UCSD-AML1 (cell line): ENCODE measurements around the gene ACCSL.
A peak's percentile ranks its signal among the peaks of the same experiment; 100 is the strongest.

Experiments used
- DNase-seq: peaks from one replicate; lab custom pipeline; 2025; ENCODE audit not compliant: unreplicated experiment; lab: John Stamatoyannopoulos, UW

The ACCSL gene

DNA sequence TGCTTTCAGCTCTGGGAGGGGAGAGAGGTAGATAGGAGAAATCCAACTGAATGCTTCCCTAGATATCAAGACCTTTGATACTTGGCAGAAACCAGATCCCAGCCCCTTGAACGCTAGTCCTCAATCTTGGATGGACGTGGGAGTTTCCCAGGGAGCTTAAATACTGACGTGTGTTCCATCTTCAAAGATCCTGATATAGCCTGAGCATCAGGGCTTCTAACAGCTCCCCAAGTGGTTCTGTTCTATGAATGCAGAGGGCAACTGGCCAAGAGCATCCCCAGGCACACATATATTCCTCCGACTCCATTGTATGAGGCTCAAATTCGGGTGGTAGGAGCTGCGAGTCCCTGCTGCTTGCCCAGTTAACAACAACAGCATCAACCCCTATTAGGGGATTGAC lies 9.6 kb downstream of the ACCSL start:
- DNase-seq: no peak

DNA sequence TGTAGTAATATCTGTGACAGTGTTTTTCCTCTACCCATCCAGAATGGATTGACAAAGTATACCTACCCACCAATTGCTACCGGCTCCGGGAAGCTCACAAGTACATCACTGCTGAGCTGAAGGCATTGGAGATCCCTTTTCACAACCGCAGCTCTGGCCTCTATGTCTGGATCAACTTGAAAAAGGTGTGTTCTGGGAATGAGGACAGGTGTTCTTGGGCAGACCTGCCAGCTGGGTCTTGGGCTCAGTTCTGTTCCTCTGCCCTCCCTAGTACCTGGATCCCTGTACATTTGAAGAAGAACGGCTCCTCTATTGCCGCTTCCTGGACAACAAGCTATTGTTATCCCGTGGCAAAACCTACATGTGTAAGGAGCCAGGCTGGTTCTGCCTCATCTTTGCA lies 10.5 kb downstream of the ACCSL start:
- DNase-seq: no peak

DNA sequence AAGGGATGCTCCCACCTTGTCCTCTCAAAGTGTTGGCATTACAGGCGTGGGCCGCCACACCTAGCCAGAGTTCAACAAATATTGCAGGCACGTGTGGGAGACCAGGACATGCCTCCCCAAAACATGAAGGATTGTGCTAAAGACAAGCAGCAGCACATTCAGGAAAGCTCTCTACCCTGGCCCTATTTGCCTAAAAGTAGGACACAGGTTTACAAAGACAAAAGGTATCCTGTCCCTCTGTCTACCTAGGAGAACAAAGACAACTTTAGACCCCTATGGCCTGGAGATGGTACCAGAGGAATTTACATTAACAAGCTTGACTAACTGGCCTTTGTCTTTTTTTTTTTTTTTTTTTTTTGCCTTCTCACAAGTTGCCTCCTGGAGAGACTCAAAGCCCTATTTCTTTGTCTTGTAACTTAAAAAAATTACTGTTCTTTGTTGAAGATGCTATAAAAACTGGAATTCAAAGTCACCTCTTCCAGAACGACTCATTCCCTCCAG lies 17.4 kb downstream of the ACCSL start:
- no peak for DNase-seq

DNA sequence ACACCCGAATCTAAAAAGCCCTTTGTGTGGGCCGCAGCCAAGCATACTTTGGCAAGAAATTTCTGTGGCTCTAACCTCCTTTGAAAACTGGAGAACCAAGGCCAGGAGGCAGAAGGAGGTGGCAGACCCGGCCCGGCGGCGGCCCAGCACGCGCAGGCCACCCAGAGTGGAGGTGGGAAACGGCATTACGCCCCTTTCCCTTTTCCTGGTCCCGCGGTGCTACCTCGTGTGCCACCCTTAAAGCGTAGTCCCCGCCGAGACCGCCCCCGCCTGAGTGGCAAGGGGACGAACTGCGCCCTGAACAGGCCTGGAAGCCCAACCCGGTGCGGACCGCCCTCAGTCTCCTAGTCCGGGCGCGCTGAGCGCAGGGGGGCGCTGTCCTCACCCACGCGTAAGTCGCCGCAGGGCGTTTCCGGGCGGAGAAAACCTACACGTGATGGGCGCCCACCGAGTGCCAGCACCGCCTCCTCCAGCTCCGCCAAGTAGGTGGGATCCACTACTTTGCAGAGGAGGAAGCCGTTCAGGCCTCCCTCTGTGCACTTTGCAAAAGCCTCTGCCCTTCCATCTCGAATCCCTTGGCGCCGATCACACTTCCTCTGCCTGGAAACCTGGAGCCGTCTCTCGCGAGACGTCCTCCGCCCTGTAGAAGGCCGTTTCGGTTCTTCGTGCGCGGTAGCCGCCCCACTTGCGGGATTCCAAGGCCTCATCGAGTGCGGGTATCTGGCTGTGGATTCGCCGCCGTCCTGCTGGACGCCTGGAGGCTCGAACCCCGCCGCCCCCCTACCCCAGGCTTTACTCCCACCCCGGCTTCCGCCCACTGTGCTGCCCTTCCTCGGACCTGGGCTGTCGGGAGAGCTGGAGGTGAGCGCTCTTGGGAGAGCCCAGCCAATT lies 18.3 kb downstream of the ACCSL start, which contains the start of gene ACCS:
TSS of gene ACCS (plus strand) at position 430 of the 891 bp plus-strand sequence. CDS start 1,358 bp downstream, outside the sequence.
- peak; percentile 96 for DNase-seq

DNA sequence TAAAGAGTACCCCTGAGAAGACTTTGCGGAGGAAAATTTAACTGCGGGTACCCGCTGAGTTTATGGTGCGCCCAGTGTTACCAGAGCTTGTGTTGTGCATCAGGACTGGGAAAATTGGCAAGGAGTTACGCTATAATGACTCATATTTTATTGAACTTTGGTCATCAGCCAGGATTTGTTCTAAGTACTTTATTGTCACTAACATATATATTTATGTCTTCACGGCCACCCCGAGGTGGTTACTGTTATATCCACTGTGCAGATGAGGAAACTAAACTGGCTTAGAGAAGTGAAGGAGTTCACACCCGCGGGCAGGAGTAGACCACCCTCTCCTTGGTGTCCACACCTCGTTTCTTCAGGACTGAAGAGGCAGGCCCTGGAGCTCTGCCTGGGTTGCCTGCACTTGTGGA lies 19.0 kb downstream of the ACCSL start:
- peak; percentile 27 for DNase-seq

DNA sequence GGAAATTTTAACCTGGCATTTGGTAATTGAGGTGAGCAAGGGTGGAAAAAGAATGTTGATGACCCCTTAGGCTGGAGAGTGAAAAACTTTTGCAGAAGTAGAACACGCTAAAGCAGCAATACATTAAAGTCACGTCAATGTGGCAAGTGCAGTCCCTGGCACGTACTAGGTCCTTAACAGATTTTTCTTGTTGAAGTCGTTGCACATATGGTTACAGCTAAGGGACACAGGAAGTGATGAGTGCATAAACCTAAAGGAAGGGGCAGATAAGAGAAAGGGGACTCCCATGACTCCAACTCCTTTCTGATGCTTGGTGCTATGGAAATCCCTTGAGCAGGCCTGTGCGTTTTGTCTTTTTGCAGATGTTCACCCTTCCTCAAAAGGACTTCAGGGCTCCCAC lies 19.5 kb downstream of the ACCSL start:
- no peak for DNase-seq

DNA sequence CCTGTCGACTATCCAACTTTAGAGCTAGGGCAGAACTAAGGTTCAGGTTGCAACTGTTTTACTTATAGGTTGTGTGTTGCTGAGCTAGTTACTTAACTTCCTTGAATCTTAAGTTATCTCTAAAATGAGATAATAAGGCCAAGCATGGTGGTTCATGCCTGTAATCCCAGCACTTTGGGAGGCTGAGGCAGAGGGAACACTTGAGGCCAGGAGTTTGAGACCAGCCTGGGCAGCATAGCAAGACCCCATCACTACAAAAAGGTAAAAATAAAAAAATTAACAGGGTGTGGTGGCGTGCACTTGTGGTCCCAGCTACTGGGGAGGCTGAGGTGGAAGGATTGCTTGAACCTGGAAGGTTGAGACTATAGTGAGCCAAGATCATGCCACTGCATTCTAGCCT lies 20.4 kb downstream of the ACCSL start:
- no peak for DNase-seq

DNA sequence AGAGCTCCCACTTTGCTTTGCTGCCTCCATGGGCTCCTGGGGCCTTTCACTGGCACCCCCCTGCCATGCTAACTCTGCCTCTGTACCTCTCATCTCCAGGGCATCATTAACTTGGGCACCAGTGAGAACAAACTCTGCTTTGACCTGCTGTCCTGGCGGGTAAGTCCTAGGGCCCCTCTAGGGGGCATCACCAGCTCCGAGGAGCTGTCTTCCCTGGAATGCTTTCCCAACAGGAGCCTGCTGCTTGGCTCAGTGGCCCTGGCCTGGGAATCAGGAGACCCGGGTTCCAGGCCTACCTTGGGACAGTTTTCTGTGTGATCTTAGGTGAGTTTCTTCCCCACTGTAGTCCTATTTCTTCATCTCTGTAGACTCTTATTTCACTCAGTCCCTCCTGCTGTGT lies 23.4 kb downstream of the ACCSL start:
- no peak for DNase-seq

DNA sequence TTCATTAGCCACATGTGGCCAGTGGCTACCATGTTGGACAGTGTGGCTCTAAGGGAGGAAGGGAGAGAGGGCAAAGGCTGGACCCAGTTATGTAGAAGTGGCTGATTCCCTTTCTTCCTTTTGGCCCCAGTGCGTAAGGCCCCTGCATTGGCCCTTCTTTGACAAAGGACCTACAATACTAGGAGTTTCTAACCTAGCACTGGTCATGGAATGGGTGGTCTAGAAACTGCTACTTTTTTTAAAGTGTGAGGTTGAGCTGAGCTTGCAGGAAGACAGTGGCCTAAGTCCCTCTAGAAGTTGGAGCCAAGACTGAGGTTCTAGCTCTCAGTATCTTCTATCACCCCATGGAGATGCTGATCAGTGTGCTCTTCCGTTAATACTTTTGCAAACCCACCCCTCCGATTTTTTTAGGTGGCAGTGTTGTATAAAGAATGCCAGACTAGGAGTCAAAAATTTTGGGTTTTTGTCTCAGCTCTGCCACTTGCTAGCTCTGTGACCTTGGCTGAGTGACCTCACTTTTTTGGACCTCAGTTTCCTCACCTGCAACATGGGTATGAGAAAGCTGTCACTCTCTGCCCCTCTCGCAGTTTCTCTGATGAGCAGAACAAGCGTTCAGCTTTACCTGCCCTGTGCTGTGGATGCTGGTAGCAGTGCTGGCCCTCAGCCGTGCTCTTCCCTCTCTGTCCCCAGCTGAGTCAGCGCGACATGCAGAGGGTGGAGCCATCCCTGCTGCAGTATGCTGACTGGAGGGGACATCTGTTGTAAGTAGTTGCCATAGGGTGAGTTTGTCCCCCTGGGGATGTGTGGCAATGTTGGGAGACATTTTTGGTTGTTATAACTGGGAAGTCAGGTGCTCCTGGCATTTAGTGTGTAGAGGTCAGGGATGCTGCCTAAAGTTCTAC lies 25.2 kb downstream of the ACCSL start:
- DNase-seq: no peak

DNA sequence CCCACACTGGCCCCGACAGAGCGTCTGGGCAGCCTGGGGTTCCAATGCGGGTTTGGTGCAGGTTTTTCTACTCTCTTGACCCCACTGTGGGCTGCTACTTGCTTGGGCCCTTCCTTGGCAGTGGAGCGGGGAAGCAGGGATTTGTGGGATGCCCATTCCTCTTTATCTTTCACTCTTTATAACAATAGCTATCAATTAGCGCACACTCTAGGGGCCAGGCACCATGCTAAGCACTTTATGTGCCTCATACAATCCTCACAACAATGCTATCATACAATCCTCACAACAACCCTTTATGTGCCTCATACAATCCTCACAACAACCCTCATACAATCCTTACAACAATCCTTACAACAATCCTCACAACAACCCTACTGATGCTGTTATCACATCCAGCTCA lies 31.0 kb downstream of the ACCSL start:
- no peak for DNase-seq

DNA sequence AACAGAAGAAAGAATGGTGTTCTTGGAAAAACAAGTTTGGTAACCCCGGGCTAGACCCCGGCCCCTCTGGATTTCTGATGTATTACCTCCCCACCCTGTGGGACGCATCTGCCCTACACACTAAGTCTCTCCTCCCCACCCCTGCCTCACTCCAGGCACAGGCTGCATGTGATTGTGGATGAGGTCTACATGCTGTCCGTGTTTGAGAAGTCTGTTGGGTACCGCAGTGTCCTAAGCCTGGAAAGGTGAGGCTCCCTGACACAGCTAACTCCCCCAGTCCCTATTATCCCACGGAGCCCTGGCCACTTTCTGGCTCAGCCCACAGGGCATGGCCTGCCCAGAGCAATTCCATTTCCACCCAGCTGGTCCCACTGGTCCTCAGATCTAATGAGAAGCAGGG lies 31.6 kb downstream of the ACCSL start:
- DNase-seq: no peak

DNA sequence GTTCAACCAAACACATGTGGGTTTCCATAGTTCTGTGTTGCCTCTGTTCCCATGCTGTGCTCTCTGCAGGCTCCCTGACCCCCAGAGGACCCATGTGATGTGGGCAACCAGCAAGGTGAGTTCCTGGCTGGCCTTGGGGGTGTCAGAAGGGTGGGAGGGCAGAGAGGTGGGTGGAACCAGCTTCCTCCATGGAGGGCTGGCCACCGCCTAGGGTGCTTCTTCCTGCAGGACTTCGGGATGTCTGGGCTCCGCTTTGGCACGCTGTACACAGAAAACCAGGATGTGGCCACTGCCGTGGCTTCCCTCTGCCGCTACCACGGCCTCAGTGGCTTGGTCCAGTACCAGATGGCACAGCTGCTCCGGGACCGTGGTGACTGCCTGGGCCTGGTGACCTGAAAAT lies 33.2 kb downstream of the ACCSL start:
- DNase-seq: no peak

DNA sequence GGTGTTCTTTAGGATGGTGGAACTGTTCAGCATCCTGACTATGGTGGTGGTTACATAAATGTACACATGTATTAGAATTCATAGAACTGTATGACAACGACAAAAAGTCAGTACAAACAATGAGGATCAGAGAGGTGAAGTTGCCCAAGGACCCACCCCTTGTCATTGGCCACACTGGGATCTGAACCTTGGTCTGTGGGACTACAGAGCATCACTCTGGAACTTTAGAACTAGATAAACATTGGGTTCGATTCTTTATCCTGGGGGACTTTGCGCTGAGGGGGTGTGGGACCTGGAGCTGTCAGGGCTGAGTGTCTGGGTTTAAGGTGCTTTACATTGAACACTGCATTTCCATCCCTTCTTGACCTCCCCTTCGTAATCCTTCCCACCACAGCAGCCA lies 34.9 kb downstream of the ACCSL start:
- no peak for DNase-seq

DNA sequence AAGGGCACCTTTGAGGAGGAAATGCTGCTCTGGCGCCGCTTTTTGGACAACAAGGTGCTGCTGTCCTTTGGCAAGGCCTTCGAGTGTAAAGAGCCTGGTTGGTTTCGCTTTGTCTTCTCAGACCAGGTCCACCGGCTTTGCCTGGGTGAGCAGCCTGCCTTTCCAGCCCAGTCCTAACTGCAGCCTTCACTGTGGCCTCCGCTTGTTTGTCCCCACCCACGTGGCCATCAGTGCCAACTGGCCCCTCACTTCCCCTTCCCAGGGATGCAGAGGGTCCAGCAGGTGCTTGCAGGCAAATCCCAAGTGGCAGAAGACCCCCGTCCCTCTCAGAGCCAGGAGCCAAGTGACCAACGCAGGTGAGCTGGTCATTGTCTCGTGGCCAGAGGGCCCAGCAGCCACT lies 35.7 kb downstream of the ACCSL start:
- no peak for DNase-seq

DNA sequence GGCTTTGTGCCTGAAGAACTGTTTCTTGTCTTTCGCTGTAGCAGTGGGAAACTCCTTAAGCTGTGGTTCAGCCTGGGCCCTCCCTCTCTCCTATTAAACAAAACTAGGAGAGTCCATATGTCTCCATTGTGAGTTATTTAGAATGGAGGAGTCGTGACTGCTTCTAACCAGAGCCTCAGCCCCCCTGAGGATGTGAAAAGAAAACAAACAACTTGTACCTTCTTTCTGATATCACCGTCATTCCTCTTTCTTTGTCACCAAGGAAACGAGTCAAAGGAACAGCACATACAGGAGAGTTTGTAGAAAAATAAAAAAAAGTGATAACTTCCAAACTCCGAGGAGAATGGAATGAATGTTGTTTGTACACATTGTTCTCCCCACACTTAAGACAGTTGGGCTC lies 36.1 kb downstream of the ACCSL start:
- no peak for DNase-seq

DNA sequence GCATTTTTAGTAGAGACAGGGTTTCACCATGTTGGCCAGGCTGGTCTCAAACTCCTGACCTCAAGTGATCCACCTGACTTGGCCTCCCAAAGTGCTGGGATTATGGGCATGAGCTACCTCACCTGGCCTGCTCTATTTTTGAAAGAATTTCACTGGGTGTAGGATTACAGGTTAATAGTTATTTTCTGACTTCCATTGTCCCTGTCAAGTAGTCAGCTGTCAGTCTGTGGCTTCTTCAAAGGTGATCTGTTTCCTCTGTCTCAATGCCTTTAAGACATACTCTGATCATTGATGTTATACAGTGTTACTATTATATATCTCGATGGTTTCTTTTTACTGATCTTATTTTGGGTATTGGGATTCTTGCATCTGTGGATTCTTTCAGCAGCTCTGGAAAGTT lies 37.5 kb downstream of the ACCSL start:
- no peak for DNase-seq

DNA sequence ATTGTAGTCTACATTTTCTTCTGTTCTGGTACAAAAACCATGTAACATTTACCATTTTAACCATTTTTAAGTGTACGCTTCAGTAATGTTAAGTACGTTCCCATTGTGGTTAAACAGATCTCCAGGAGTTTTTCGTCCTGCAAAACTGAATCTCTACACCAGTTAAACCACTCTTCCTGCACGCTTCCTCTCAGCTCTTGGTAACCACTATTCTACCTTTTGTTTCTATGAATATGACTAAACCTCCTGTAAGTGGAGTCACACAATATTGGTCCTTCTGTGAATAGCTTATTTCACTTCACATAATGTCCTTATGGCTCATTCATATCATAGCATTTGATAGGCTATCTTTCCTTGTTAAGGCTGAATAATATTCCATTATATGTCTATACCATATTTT lies 40.6 kb downstream of the ACCSL start:
- DNase-seq: no peak

DNA sequence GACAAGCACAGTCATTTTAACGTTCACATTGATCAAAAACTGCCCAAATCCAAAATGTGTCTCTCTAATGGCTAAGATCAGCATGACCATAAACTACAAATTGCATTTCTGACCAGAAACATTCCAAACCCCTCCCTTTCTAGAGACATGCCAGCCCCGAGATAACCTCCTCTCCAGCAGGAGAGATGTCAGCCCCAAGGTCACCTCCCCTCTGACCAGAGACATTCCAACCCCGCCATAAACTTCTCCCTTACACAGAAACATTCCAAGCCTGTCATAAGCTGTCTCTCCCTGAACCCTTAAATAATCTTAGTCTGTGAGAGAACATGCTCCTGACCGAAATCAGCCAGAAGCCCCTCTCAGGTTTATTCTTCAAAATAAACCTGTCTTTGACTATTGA lies 41.1 kb downstream of the ACCSL start:
- no peak for DNase-seq

DNA sequence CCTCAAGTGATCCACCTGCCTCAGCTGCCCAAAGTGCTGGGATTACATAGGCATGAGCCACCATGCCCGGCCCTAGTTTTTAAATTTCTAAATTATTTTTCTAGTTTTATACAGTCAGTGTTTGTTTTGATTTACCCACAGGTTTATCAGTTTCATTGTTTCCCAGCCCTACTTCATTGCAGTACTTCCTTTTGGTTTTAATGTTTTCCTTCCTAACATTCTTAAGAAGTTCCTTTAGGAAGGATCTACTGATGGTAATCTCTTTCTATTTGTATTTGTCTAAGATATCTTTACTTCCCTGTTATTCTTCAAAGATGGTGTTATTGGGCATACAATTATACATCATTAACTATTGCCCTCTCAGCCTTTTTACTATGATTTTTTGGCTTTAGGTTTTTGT lies 42.8 kb downstream of the ACCSL start:
- no peak for DNase-seq

DNA sequence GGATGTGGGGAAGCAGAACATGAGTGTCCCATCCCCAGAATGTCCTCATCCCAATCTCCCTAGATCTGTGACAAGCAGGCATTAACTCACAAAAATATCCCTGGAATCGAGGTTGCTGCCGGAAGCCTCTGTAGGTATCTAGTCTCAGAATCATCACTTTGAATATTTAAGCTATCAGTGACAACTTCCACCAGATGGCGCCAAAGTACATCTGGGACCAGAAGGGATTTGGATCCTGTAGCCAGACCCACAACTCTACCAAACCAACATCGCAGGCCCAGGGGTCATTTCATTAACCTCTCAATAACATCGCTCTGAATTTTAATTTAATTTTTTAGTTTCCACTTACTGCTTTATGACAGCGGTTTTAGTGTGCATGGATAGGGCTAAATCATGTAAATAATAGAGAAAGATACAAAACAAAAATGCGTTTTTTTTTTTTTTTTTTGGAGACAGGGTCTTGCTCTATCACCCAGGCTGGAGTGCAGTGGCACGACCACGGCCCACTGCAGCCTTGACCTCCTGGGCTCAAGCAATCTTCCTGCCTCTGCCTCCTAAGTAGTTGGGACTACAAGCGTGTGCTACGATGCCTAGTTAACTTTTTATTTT lies 46.6 kb downstream of the ACCSL start:
- DNase-seq: peak; percentile 23
